Measurements from ENCODE around the gene ETV1.
A peak's percentile ranks its signal among the peaks of the same experiment; 100 is the strongest.
"Not testable (repeated sequence)": the region's sequence is repeated elsewhere in the genome, so short reads cannot be mapped to it uniquely, and the experiment has no call there.

ETV1 gene

GRCh38 chr7:13920053-13920697 lies 69.3 kb downstream of the ETV1 start:
- peak; percentile 99 for FAIRE-seq

GRCh38 chr7:13918333-13918732 lies 71.1 kb downstream of the ETV1 start:
- not testable (repeated sequence) for FAIRE-seq

- FAIRE-seq = not testable (repeated sequence)
Observed at GRCh38 chr7:13917103-13917502, 72.4 kb downstream of the ETV1 start.

- FAIRE-seq = no peak
Observed at GRCh38 chr7:13915891-13916290, 73.6 kb downstream of the ETV1 start.

- FAIRE-seq = no peak
Observed at GRCh38 chr7:13912715-13913278, 76.7 kb downstream of the ETV1 start.

GRCh38 chr7:13911909-13912308 lies 77.6 kb downstream of the ETV1 start:
- no peak for FAIRE-seq

GRCh38 chr7:13910805-13911551 lies 78.5 kb downstream of the ETV1 start:
- FAIRE-seq = no peak

- FAIRE-seq = no peak
Observed at GRCh38 chr7:13908667-13909397, 80.6 kb downstream of the ETV1 start.

- FAIRE-seq = no peak
Observed at GRCh38 chr7:13907831-13908230, 81.6 kb downstream of the ETV1 start.

- no peak for FAIRE-seq
Observed at GRCh38 chr7:13904689-13905088, 84.8 kb downstream of the ETV1 start.

- FAIRE-seq = no peak
Observed at GRCh38 chr7:13904007-13904406, 85.5 kb downstream of the ETV1 start.

- no peak for FAIRE-seq
Observed at GRCh38 chr7:13901577-13901976, 87.9 kb downstream of the ETV1 start.

- no peak for FAIRE-seq
Observed at GRCh38 chr7:13898957-13899670, 90.4 kb downstream of the ETV1 start.

GRCh38 chr7:13897819-13898218 lies 91.6 kb downstream of the ETV1 start:
- FAIRE-seq = no peak

GRCh38 chr7:13894954-13895353 lies 94.5 kb downstream of the ETV1 start:
- FAIRE-seq = no peak

GRCh38 chr7:13894377-13894776 lies 95.1 kb downstream of the ETV1 start:
- FAIRE-seq = no peak

- FAIRE-seq = no peak
Observed at GRCh38 chr7:13890793-13891192, 98.7 kb downstream of the ETV1 start.

- no peak for FAIRE-seq
Observed at GRCh38 chr7:13886356-13886755, 103.1 kb downstream of the ETV1 start.

- FAIRE-seq = no peak
Observed at GRCh38 chr7:13882051-13882450, 107.4 kb downstream of the ETV1 start.

- no peak for FAIRE-seq
Observed at GRCh38 chr7:13880789-13881188, 108.7 kb downstream of the ETV1 start.

GRCh38 chr7:13879994-13880686 lies 109.3 kb downstream of the ETV1 start:
- no peak for FAIRE-seq

GRCh38 chr7:13879143-13879542 lies 110.3 kb downstream of the ETV1 start:
- FAIRE-seq = no peak
